ENCODE data around the gene DNMT3B.

DNA sequence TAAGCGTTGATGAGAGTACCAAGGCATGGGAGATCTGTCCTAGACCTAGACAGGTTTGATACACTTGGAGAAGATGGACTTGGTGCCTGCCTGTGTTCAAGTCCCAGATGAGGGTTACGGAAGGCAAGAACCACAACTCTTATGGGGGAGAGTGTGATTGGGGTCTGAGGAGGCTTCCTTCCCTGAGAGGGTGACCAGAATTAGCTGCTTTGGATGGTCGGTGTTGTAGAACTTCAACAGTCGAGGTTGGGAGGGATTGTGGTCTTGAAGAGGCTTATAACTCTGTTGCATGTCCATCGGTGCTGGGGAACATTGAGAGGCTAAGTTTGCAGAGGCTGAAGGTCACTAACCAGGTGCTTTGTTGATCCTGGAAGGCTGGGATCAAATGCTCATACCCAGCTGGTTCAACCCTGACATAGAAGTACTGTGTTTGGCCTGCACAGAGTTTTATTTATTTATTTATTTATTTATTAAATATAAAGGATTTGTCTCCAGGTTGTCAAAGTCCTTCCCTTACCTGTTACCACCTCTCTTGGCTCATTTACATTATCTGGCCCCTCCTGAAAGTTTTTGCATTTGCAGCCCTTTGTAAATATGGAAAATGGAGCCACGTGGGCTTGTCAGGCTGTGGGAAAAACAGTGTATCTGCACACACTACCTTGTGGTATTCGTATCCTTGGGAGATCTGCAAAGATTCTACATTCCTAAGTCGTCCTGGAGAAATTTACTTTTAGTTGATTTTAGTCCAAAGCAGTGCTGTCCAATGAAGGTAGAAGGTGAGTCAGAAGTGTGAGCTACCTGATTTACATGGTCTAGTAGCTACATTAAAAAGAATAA lies 80.7 kb downstream of the DNMT3B start:
- TF ChIP-seq CTCF (IDR thresholded peaks at IDR 0.05 in 4 of 5, conservative IDR thresholded peaks at IDR 0.05 in 1 of 5) = no peak
- no peak for TF ChIP-seq POLR2A (IDR thresholded peaks at IDR 0.05)

Measured in gastrocnemius medialis (tissue), 4 donors.